Loucy (cell line): Measurements from ENCODE around the gene WDR33.

Source experiments
- H2AFZ ChIP-seq: fragments of 200-600 bp; sonication (generic); 2 replicates; pipeline ENCODE4 v1.6.0; 2016; ENCODE audit warnings: antibody characterized with exemption, mild to moderate bottlenecking, low read length, moderate library complexity
- H3F3A ChIP-seq: fragments of 200-600 bp; 2 replicates; pipeline ENCODE4 v1.6.0; 2016; ENCODE audit warnings: antibody characterized with exemption, low read depth, mild to moderate bottlenecking
- H3K27me3 ChIP-seq: fragments of 200-600 bp; sonication (generic); 2 replicates; pipeline ENCODE4 v1.6.1; 2014; ENCODE audit warnings: low read length, mild to moderate bottlenecking; ENCODE audit not compliant: insufficient read depth, poor library complexity, severe bottlenecking
- H3K36me3 ChIP-seq: fragments of 200-600 bp; sonication (generic); 2 replicates; pipeline ENCODE4 v1.6.1; 2016; ENCODE audit warnings: low read length; ENCODE audit not compliant: insufficient read depth
- H3K4me1 ChIP-seq: fragments of 200-600 bp; sonication (generic); 2 replicates; pipeline ENCODE4 v1.5.1; 2014; ENCODE audit warnings: low read length, mild to moderate bottlenecking; ENCODE audit not compliant: insufficient read depth, poor library complexity, severe bottlenecking
- H3K4me2 ChIP-seq: fragments of 200-600 bp; sonication (generic); 2 replicates; pipeline ENCODE4 v1.6.0; 2014; ENCODE audit warnings: antibody characterized with exemption, low read length, low read depth, mild to moderate bottlenecking; ENCODE audit not compliant: poor library complexity, severe bottlenecking
- H3K4me3 ChIP-seq: fragments of 200-600 bp; sonication (generic); 2 replicates; pipeline ENCODE4 v1.5.1; 2014; ENCODE audit warnings: low read length, mild to moderate bottlenecking, mixed read lengths; ENCODE audit not compliant: poor library complexity, severe bottlenecking
- H3K79me2 ChIP-seq: fragments of 200-600 bp; sonication (generic); 2 replicates; pipeline ENCODE4 v1.6.1; 2014; ENCODE audit warnings: low read length; ENCODE audit not compliant: insufficient read depth
- H3K9ac ChIP-seq: fragments of 200-600 bp; sonication (generic); 2 replicates; pipeline ENCODE4 v1.6.0; 2014; ENCODE audit warnings: mild to moderate bottlenecking, low read depth, low read length, moderate library complexity; ENCODE audit not compliant: poor library complexity, severe bottlenecking
- H3K9me2 ChIP-seq: fragments of 200-600 bp; sonication (generic); replicated peaks from 2 replicates; pipeline ENCODE4 v1.6.1; 2016; ENCODE audit warnings: low read depth, low read length, mixed read lengths
- H3K9me3 ChIP-seq: fragments of 200-600 bp; sonication (generic); 2 replicates; pipeline ENCODE4 v1.6.1; 2014; ENCODE audit warnings: mild to moderate bottlenecking, antibody characterized with exemption, low read length, low read depth; ENCODE audit not compliant: insufficient read depth
- H4K20me1 ChIP-seq: fragments of 200-600 bp; sonication (generic); 2 replicates; pipeline ENCODE4 v1.6.0; 2014; ENCODE audit warnings: antibody characterized with exemption, low read length, mild to moderate bottlenecking; ENCODE audit not compliant: insufficient read depth, poor library complexity, severe bottlenecking
- CTCF ChIP-seq: fragments of 200-600 bp; sonication (generic); conservative IDR thresholded peaks from 2 replicates; pipeline ENCODE4 v1.5.1; 2014; ENCODE audit warnings: mild to moderate bottlenecking, antibody characterized with exemption, low read length
- EZH2phosphoT487 ChIP-seq: fragments of 200-600 bp; IDR thresholded peaks from 2 replicates; pipeline ENCODE4 v1.6.1; 2018; ENCODE audit warnings: antibody characterized with exemption, mild to moderate bottlenecking, moderate library complexity, borderline replicate concordance

WDR33 gene

GRCh38 chr2:127706215-127706990 is 104.6 kb downstream of the WDR33 start:
- H3K9me3 ChIP-seq: no peaks in the 10 kb centered on the region
- H3K36me3 ChIP-seq: peaks cover 23% of the 10 kb centered on the region; the same call in 1 of the 2 replicates
- H3K4me2 ChIP-seq: no peak overlapping the region
- no peak overlapping the region for H3K4me3 ChIP-seq
- no peaks in the 10 kb centered on the region for H3K9me2 ChIP-seq
- peaks cover 26% of the 10 kb centered on the region for H4K20me1 ChIP-seq
- peaks cover 26% of the 10 kb centered on the region for H3K79me2 ChIP-seq
- no peak overlapping the region for H2AFZ ChIP-seq
- no peaks in the 10 kb centered on the region for H3K27me3 ChIP-seq
- H3F3A ChIP-seq: peaks cover 3% of the 10 kb centered on the region; the same call in 1 of the 2 replicates
- TF ChIP-seq CTCF (no peak), EZH2phosphoT487 (no peak)
- peaks cover 25% of the 10 kb centered on the region for H3K4me1 ChIP-seq
- H3K9ac ChIP-seq: no peak overlapping the region

- Histone ChIP-seq H3F3A (peaks cover 3% of the 10 kb centered on the region; the same call in 1 of the 2 replicates), H3K9me3 (no peaks in the 10 kb centered on the region), H3K79me2 (peaks cover 26% of the 10 kb centered on the region), H4K20me1 (peaks cover 26% of the 10 kb centered on the region), H3K4me2 (no peak overlapping the region), H3K9me2 (no peaks in the 10 kb centered on the region), H3K4me3 (no peak overlapping the region), H3K9ac (no peak overlapping the region), H3K27me3 (no peaks in the 10 kb centered on the region), H2AFZ (no peak overlapping the region), H3K36me3 (peaks cover 23% of the 10 kb centered on the region; the same call in 1 of the 2 replicates), H3K4me1 (peaks cover 27% of the 10 kb centered on the region)
- no peak for TF ChIP-seq EZH2phosphoT487
- TF ChIP-seq CTCF: no peak
These were observed 105.4 kb downstream of the WDR33 start for GRCh38 chr2:127705391-127706065.

- H3K27me3 ChIP-seq: no peaks in the 10 kb centered on the region
- H3F3A ChIP-seq: peaks cover 3% of the 10 kb centered on the region; the same call in 1 of the 2 replicates
- no peaks in the 10 kb centered on the region for H3K9me3 ChIP-seq
- H4K20me1 ChIP-seq: peaks cover 26% of the 10 kb centered on the region
- H2AFZ ChIP-seq: no peak overlapping the region
- no peaks in the 10 kb centered on the region for H3K9me2 ChIP-seq
- no peak overlapping the region for H3K4me3 ChIP-seq
- peaks cover 23% of the 10 kb centered on the region; the same call in 1 of the 2 replicates for H3K36me3 ChIP-seq
- H3K79me2 ChIP-seq: peaks cover 26% of the 10 kb centered on the region
- H3K4me2 ChIP-seq: peak overlapping the region; percentile 96
- peaks cover 30% of the 10 kb centered on the region for H3K4me1 ChIP-seq
- TF ChIP-seq CTCF: no peak
- no peak overlapping the region for H3K9ac ChIP-seq
These were observed 106.2 kb downstream of the WDR33 start for GRCh38 chr2:127704641-127705390.
